Fibroblast of villous mesenchyme (primary cell): Measurements from ENCODE around the gene MTERF4. TPM values are rescaled to one million over a fixed set of nuclear protein-coding genes. Genes with fewer than 3 reads are reported as not detected.
"Not testable (repeated sequence)": the region's sequence is repeated elsewhere in the genome, so short reads cannot be mapped to it uniquely, and the experiment has no call there.

Experiments
- DNase-seq: peaks from one replicate; pipeline ENCODE4 v3.0.0-alpha.2; 2010; ENCODE audit warnings: low read depth
- H3K4me3 ChIP-seq: 2 replicates; pipeline ENCODE4 v1.5.1; 2011; ENCODE audit warnings: low read depth, mild to moderate bottlenecking, low read length
- CTCF ChIP-seq: IDR thresholded peaks from 2 replicates; pipeline ENCODE4 v1.5.1; 2012; ENCODE audit warnings: low read depth, mild to moderate bottlenecking, low read length; ENCODE audit not compliant: insufficient read depth
- total RNA-seq: library from RNA; depleted of rRNA; stranded (reverse); fragments of >200 nt; gene quantifications from 2 replicates; pipeline ENCODE4 v1.2.3, GENCODE V29; 2012

The MTERF4 gene
- total RNA-seq, 1 donor, result 27.2 TPM

GRCh38 chr2:241108271-241109209, 6.5 kb upstream of the MTERF4 start:
- DNase-seq, result no peak
- no peak overlapping the region for H3K4me3 ChIP-seq
- TF ChIP-seq CTCF, result no peak

- TF ChIP-seq CTCF, result no peak
- no peak overlapping the region for H3K4me3 ChIP-seq
- DNase-seq, result no peak
These were observed 5.1 kb upstream of the MTERF4 start for GRCh38 chr2:241107031-241107783.

GRCh38 chr2:241105641-241106040, 3.6 kb upstream of the MTERF4 start:
- no peak overlapping the region for H3K4me3 ChIP-seq
- DNase-seq, result no peak
- TF ChIP-seq CTCF, result no peak

GRCh38 chr2:241104611-241105010, 2.5 kb upstream of the MTERF4 start:
- not testable (repeated sequence) for H3K4me3 ChIP-seq, DNase-seq

- TF ChIP-seq CTCF, result no peak
- peak overlapping the region; percentile 93 for H3K4me3 ChIP-seq
- no peak for DNase-seq
These were observed 1.1 kb upstream of the MTERF4 start for GRCh38 chr2:241103176-241103595.

GRCh38 chr2:241099246-241099645, 2.8 kb downstream of the MTERF4 start:
- no peak for TF ChIP-seq CTCF
- H3K4me3 ChIP-seq, result no peak overlapping the region
- no peak for DNase-seq

GRCh38 chr2:241096979-241097378, 5.1 kb downstream of the MTERF4 start:
- DNase-seq, result no peak
- no peak for TF ChIP-seq CTCF
- H3K4me3 ChIP-seq, result no peak overlapping the region
